22Rv1 (cell line): ENCODE results near the gene IL17RE.

ENCODE experiments used
- ZFX ChIP-seq: fragments of 450-650 bp; IDR thresholded peaks from 2 replicates; pipeline ENCODE4 v1.6.1; 2017; ENCODE audit warnings: antibody characterized with exemption, borderline replicate concordance
- TF ChIP-seq, protein P1 (sequence below): fragments of 450-650 bp; IDR thresholded peaks from 2 replicates; pipeline ENCODE4 v1.5.1; 2017; ENCODE audit warnings: mild to moderate bottlenecking

DNA sequence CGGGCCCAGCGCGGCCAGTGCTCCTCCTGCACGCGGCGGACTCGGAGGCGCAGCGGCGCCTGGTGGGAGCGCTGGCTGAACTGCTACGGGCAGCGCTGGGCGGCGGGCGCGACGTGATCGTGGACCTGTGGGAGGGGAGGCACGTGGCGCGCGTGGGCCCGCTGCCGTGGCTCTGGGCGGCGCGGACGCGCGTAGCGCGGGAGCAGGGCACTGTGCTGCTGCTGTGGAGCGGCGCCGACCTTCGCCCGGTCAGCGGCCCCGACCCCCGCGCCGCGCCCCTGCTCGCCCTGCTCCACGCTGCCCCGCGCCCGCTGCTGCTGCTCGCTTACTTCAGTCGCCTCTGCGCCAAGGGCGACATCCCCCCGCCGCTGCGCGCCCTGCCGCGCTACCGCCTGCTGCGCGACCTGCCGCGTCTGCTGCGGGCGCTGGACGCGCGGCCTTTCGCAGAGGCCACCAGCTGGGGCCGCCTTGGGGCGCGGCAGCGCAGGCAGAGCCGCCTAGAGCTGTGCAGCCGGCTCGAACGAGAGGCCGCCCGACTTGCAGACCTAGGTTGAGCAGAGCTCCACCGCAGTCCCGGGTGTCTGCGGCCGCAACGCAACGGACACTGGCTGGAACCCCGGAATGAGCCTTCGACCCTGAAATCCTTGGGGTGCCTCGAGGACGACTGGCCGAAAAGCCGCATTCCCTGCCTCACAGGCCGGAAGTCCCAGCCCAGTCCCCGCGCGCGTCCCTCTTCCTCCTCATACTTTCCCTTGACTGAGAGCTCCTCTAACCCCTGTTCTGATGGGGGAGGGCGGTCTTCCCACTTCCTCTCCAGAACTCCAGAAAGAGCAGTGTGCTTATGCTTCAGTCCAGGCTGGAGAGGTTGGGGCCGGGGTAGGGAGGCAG, 12.8 kb downstream of the IL17RE start:
- TF ChIP-seq, protein P1, sequence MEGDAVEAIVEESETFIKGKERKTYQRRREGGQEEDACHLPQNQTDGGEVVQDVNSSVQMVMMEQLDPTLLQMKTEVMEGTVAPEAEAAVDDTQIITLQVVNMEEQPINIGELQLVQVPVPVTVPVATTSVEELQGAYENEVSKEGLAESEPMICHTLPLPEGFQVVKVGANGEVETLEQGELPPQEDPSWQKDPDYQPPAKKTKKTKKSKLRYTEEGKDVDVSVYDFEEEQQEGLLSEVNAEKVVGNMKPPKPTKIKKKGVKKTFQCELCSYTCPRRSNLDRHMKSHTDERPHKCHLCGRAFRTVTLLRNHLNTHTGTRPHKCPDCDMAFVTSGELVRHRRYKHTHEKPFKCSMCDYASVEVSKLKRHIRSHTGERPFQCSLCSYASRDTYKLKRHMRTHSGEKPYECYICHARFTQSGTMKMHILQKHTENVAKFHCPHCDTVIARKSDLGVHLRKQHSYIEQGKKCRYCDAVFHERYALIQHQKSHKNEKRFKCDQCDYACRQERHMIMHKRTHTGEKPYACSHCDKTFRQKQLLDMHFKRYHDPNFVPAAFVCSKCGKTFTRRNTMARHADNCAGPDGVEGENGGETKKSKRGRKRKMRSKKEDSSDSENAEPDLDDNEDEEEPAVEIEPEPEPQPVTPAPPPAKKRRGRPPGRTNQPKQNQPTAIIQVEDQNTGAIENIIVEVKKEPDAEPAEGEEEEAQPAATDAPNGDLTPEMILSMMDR: peak; percentile 7
- TF ChIP-seq ZFX: no peak
